CD4-positive, alpha-beta T cell treated with Interleukin-4 for 4 hours (primary cell): ENCODE measurements around the gene ZNF224.
"Not testable (repeated sequence)": the region's sequence is repeated elsewhere in the genome, so short reads cannot be mapped to it uniquely, and the experiment has no call there.

ENCODE experiments used
- DNase-seq: peaks from one replicate; pipeline ENCODE4 v3.0.0-alpha.2; 2020

The ZNF224 gene

DNA sequence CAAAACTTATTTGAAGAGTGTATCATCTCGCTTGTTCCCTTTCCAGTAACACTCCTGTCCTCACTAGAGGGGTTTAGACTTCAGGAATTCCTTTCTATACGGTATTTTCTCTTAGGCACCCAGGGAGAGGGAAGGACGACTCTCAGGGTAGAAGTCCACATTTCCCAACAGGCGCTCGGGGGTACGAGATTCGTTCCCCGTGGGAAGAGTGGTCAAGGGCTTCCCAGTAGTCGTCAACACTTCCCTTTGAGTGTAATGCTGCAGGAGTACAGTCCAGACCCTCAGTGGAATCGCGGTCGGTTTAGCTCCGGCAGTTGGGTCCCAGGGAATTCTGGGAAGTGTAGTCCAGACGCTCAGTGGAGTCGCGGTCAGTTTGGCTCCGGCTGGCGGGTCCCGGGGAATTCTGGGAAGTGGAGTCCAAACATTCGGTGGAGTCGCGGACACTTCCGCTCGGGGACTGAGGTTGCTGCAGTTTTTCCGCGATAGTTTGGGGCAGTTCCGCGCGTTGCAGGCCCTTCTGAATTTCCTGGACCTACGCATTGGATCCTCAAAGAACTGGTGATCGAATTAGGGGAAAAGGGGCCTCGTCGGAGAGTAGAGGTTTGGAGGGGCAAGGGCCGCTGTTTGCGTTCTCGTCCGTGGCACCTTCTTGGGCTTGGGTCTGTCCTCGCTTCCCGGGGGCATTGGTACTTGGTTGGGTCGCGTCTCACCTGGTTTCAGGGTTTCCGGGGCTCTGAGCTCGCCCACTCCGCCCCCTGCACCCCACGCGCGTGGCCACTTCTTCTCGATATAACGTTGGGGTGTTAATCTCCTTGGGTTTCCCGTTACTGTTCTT lies at the start of gene ZNF224:
TSS of gene ZNF224 (plus strand) at position 431 of the 835 bp plus-strand sequence. CDS start 3,513 bp downstream, outside the sequence.
- DNase-seq = peak; percentile 87

DNA sequence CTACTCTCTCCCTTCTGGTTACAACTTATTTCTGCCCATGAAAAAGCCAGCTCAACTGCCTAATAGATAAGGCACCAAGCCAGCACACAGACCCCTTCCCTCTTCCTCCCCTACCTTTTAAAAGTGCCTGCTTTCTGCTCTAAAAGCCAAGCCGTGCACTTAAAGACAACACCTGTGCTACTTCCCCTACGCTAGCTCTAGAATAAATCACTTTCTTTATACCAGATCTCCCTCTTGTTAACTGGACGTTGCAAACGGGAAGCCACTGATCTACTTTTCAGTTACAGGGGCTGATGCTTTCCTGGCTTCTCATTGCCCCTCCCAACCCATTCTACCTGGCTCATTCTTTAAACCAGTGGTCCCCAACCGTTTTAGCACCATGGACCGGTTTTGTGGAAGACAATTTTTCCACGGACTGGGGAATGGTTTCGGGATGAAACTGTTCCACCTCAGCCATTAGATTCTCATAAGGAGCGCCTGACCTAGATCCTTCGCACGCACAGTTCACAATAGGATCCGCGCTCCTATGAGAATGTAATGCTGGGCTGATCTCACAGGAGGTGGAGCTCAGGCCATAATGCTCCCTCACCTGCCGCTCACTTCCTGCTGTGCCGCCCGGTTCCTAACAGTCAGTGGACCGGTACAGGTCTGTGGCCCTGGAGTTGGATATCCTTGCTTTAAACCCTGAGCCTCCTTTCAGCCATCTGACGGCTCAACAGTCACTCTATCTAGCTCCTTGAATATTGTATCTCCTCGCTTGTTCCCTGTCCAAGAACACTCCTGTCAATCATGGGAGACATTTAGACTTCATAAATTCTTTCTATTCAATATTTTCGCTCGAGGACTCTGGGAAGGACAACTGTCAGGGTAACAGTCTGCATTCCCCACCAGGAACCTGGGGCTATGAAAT lies 43.2 kb upstream of the ZNF224 start:
- peak; percentile 13 for DNase-seq

DNA sequence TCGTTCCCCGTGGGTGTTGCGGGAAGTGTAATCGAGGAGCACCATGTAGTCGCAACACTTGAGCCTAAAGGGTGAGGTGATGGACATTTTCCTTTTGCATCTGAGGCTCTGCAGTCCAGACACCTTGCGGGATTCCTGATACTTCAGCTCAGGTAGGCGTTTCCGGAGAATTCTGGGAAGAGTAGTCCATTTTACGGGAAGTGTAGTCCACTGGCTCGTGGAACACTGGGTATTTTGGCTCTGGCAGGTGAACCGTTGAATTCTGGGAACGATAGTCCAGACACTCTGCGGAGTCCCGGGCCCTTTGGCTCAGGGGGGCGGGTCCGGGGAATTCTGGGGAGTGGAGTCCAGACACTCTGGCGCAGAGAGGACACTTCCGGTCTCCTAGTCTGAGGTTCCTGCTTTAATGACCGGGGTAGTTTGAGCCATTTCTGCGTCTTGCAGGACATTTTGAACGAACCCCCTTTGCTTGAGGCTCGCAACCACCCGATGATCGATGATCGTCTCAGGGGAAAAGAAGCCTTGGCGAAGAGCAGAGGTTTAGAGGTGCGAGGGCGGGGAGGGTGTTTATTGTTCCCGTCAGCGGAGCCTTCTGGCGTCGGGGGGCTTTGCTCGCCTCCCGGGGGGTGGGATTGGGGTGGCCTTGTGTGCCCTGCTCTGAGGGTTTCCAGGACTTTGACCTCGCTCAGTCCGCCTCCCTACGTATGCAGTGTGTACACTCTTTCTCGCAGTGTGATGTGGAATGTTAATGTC lies 42.3 kb upstream of the ZNF224 start, which contains the start of gene ZNF223:
TSS of gene ZNF223 (plus strand) at position 387 of the 753 bp plus-strand sequence. CDS start 3,141 bp downstream, outside the sequence.
- DNase-seq = peak; percentile 82

DNA sequence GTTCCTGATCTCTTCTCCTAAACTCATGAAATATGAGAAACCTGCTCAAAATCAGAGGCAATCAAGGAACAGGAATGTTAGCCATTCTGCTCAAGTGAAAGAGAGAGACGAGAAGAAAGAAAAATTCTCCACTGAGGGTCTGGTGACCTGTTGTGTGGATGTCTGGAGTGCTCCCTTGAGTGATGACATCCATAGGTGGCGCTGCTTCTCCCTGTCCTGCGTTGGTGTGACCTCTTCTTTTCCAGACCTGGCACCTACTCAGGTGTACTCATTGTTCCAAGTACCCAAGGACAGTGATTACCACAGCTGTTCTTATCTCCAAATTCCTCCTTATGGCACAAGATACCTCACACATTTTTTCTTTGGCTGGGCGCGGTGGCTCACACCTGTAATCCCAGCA lies 38.3 kb upstream of the ZNF224 start:
- DNase-seq = no peak

DNA sequence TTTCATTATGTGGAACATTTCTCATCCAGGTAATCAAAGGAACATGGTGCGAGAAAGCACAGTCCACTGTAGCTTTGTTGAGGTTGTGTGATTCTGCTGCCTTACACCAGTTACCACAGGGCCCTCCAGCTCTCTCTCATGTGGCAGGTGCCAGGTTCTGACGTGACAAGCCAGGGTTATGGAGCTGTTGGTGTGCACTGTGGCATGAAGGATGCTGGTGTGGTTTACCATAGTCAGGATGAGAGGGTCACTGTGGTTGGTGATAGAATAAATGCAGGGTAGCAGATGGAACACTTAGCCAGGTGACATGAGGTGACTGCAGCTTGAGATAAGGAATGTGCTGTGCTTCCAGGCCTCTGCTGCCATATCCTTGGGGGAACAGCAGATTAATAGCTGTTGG lies 34.9 kb upstream of the ZNF224 start:
- DNase-seq = no peak

DNA sequence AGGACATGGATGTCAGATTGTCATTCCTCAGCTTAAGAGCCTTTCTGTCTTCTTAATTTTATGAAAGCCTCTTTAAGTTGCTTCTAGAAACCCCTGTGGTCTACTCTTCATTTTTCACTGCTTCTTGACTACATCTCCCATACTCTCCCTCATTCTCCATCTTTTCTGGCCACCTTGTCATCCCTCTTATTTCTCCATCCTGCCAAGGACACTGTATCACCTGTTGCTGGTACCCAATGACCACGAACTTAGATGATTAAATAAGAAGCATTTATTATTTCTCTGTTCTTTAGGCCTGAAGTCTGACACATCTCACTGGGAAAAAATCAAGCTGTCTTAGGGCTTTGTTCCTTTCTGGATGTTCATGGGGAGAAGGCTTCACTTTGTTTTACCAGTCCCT lies 33.1 kb upstream of the ZNF224 start:
- DNase-seq = no peak

DNA sequence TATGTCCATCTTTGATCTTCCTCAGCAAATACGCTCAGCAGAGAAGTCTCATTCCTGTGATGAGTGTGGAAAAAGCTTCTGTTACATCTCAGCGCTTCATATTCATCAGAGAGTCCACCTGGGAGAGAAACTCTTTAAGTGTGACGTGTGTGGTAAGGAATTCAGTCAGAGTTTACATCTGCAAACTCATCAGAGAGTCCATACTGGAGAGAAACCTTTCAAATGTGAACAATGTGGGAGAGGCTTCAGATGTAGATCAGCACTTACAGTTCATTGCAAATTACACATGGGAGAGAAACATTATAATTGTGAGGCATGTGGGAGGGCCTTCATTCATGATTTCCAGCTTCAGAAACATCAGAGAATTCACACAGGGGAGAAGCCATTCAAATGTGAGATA lies 27.9 kb upstream of the ZNF224 start:
- DNase-seq = no peak

DNA sequence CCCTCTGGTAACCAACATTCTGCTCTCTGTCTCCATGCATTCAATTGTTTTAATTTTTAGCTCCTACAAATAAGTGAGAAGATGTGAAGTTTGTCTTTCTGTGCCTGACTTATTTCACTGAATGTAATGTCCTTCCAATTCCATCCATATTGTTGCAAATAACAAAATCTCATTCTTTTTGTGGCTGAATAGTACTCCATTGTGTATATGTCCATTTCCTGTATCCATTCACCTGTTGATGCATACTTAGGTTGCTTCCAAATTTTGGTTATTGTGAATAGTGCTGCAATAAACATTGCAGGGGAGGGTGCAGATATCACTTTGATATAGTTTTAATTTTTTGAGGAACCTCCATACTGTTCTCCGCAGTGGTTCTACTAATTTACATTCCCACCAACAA lies 24.7 kb upstream of the ZNF224 start:
- no peak for DNase-seq

DNA sequence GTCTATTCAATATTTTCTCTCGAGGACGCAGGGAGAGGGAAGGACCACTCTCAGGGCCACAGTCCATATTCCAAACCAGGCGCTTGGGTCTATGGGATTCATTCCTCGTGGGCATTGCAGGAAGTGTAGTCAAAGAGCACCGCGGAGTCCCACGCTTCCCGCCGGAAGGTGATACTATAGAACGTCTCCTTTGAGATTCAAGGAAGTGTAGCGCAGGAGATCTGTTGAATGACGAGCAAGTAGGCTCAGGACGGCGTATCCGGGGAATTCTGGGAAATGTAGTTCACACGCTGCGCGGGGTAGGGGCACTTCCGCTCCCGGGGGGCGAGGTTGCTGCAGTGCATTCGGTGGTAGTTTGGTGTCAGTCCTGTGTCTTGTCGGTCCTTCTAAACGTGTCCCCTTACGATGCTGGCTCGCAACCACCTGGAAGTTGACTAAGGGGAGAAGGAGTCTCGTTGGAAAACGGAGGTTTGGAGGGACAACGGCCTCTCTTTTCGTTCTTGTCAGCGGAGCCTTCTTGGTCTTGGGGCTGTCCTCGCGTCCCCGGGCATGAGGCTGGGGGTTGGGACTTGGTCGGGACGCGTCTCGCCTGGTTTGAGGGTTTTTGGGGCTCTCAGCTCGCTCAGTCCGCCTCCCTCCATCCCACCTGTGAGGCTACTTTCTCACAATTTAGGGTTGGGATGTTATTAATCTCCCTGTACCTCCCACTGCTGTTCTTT lies 22.2 kb upstream of the ZNF224 start, which contains the start of gene ZNF284:
TSS of gene ZNF284 (plus strand) at position 336 of the 719 bp plus-strand sequence. CDS start 4,231 bp downstream, outside the sequence.
- DNase-seq = peak; percentile 91

DNA sequence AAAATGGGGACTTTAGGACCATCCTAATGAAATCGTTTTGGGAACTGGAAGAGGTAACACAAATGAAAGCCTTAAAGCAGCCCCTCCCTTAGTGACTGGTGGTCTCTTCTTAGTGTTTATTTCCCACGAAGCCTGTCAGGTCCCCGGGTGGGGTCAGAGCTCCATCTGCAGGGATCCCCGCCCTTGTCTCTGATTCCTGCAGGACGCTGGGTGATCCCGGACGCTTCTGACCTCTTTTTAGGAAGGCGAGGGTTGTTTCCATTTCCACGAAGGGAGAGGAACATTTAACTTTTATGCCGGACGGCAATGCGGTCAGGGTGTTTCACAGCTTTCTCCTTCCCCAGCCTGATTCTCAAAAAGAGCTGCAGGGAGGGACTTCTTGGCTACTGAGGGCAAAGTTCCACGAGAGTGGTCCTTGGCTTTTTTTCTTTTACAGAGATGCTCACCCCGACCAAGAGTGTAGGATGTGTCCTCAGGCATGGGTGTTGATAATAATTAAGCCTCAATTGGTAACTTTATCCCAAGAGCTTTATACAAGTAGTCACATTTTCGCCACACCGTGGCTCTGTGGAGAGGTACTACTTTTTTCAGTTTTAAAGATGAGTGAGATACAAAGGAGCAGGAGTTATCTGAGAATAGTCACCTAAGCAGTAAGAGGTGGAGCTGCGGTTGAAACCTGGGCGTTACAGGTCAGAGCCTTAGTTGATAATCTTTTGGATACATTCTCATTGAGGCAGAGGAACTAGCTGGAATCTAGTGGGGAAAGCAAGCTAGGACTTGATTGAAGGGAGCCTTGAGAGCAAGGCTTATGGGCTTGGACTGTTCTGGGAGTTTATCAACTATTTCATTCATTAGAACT lies 21.4 kb upstream of the ZNF224 start:
- no peak for DNase-seq

DNA sequence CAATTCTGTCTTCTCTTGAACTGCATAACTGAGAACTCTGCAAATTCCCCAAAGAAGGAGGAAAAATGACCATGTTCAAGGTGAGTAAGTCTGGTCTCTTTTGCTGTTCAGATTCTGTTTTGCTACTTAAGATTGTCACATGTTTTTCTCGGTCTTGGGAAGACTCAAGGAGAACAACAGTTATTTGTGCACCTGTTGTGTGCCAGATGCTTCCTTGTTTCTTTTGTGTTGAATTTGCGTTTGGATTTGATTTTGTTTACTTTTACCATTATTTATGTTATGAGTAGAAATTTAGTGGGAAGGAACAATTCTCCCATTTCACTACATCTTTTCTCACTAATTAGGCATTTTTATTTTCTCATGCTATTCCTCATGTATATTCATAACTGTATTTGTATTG lies 17.8 kb upstream of the ZNF224 start:
- no peak for DNase-seq

DNA sequence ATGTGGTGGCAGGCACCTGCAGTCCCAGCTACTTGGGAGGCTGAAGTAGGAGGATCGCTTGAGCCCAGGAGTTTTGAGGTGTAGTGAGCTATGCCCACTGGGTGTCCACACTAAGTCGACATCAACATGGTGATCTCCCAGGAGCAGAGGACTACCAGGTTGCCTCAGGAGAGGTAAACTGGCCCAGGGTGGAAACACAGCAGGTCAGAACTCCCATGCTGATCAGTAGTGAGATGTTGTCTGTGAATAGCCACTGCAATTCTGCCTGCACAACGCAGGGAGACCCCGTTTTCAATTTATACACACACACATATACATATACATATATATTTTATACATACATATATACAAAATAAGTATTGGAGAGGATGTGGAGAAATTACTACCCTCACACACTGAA lies 2.1 kb upstream of the ZNF224 start:
- DNase-seq = no peak

DNA sequence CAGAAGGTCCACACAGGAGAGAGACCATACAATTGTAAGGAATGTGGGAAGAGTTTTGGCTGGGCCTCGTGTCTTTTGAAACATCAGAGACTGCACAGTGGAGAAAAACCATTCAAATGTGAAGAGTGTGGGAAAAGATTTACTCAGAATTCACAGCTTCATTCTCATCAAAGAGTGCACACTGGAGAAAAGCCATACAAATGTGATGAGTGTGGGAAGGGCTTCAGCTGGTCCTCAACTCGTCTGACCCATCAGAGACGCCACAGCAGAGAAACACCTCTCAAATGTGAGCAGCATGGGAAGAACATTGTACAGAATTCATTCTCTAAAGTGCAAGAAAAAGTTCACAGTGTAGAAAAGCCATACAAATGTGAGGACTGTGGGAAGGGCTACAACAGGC lies 13.6 kb downstream of the ZNF224 start:
- DNase-seq = no peak

DNA sequence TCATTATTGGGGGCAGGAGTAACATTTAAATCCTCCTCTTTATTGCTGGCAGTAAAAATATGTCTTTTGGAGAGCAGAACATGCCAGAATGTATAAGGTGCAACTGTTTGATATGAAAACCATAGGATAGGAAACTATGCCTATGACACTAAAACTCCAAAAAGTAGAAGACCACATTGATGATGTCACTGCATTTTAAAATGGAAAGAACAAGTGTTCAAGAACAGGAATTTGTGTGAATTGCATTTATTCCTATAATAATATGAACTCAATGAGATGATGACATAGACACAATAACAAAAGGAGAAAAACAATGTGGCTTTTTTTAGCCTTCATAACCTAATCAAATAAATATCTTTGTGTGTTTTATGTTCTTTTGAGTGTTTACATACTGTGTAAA lies 15.3 kb downstream of the ZNF224 start:
- no peak for DNase-seq

DNA sequence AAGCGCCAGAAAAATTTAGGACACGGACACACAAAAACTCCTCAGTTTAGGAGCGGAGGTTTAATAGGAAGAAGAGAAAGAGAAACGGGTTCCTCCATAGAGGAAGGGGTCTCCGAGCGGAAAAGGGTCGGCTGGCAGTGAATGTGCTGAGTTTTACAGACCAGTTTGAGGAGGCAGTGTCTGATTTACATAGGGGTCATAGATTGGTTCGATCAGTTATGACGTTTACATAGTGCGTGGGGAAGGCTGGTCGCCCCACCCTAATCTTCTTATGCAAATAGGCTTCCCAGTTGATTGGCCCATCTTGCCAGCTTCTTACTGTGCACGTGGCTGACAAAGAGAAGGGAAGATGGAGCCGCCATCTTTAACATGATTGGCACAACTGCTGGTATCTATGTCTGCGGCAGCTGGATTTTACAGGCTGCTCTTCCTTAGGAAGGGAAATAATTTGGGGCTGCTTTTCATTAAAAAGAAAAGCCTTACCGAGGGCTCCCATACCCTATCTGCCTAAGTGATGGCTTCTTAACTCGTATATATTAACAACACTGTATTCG lies 17.8 kb downstream of the ZNF224 start:
- no peak for DNase-seq

DNA sequence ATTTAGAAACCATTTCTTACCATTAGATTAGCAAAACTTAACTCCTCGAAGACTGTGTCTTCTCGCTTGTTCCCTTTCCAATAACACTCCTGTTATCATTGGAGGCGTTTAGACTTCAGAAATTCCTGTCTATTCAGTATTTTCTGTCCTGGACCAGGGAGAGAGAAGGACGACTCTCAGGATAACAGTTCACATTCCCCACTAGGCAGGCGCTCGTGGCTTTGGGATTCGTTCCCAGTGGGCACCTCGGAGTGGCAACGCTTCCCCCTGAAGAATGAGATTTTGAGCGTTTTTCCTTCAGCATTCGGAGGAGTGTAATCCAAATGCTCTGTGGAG lies 18.6 kb downstream of the ZNF224 start:
- DNase-seq = no peak

DNA sequence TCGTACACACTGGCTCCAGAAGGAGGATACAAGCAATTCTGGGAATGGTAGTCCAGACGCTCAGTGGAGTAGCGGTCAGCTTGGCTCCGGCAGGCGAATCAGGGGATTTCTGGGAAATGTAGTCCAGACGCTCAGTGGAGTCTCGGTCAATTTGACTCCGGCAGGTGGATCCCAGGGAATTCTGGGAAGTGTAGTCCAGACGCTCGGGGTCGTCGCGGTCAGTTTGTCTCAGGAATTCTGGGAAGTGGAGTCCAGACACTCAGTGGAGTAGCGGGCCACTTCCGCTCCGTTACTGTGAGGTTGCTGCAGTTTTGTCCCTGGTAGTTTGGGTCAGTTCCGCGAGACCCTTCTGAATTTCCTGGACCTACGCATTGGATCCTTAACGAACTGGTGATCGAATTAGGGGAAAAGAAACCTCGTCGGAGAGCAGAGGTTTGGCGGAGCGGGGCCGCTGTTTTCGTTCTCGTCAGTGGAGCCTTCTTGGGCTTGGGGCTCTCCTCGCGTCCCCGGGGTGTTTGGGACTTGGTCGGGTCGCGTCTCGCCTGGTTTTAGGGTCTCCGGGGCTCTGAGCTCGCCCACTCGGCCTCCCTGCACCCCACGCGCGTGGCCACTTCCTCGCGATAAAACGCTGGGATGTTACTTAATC lies 19.1 kb downstream of the ZNF224 start, which contains the start of gene ZNF225:
TSS of gene ZNF225 (plus strand) at position 262 of the 646 bp plus-strand sequence. CDS start 2,429 bp downstream, outside the sequence.
- DNase-seq = peak; percentile 94

DNA sequence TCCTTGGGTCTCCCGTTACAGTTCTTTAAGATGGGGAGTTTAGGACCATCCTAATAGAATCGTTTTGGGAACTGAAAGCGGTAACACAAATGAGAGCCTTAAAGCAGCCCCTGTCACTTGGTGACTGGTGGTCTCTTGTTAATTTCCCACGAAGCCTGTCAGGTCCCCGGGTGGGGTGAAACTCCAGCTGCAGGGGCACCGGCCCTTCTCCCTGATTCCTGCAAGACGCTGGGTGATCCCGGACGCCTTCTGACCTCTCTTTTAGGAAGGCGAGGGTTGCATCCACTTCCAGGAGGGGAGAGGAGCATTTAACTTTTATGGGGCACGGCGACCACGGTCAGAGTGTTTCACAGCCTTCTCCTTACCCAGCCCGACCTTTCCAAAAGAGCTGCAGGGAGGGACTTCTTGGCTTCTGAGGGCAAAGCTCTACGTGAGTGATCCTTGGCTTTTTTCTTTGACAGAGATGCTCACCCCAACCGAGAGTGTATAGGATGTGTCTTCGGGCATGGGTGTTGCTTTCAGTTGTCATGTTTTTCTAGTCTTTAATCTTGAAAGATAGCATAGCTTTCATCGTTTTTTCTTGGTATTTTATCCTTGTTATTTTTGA lies 19.7 kb downstream of the ZNF224 start:
- DNase-seq = no peak

DNA sequence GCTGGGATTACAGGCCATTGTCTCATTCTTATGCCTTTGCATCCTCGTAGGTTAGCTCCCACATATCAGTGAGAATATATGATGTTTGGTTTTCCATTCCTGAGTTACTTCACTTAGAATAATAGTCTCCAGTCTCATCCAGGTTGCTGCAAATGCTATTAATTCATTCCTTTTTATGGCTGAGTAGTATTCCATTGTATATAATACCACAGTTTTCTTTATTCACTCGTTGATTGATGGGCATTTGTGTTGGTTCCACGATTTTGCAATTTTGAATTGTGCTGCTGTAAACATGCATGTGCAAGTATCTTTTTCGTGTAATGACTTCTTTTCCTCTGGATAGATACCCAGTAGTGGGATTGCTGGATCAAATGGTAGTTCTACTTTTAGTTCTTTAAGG lies 27.0 kb downstream of the ZNF224 start:
- not testable (repeated sequence) for DNase-seq

DNA sequence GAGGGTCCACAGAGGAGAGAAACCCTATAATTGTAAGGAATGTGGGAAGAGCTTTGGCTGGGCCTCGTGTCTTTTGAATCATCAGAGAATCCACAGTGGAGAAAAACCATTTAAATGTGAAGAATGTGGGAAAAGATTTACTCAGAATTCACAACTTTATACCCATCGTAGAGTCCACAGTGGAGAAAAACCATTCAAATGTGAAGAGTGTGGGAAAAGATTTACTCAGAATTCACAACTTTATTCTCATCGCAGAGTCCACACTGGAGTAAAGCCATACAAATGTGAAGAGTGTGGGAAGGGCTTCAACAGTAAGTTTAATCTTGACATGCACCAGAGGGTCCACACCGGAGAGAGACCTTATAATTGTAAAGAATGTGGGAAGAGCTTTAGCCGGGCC lies 37.8 kb downstream of the ZNF224 start:
- no peak for DNase-seq
